Kidney (tissue), 14 donors: Measurements from ENCODE around the gene APOC1. TPM values are rescaled to one million over a fixed set of nuclear protein-coding genes. Genes with fewer than 3 reads are reported as not detected.
A peak's percentile ranks its signal among the peaks of the same experiment; 100 is the strongest.

ENCODE experiments used
- DNase-seq, 5 donors: peaks; one replicate each; pipeline ENCODE4 v3.0.0-alpha.2; 2013 to 2020
- FAIRE-seq: peaks from 2 replicates; lab custom pipeline; 2012; peaks lifted over from hg19 to GRCh38; lab: Jason Lieb, UNC
- H3K27ac ChIP-seq, 2 donors: one replicate each; pipeline ENCODE4 v1.7.0; 2013; ENCODE audit warnings: low read depth in 2 of 2, low read length in 2 of 2, inconsistent platforms in 1 of 2
- H3K27me3 ChIP-seq: one replicate; pipeline ENCODE4 v1.7.1; 2013; ENCODE audit warnings: low read length, inconsistent platforms; ENCODE audit not compliant: control insufficient read depth, insufficient read depth
- H3K36me3 ChIP-seq, 3 donors: one replicate each; pipeline versions ENCODE4 v1.7.0 to v1.7.1; 2013; ENCODE audit warnings: low read length in 3 of 3, control low read depth in 1 of 3, inconsistent platforms in 1 of 3; ENCODE audit not compliant: insufficient read depth in 3 of 3, control insufficient read depth in 2 of 3
- H3K4me1 ChIP-seq, 3 donors: one replicate each; pipeline versions ENCODE4 v1.7.0 to v1.7.1; 2013; ENCODE audit warnings: low read length in 3 of 3, inconsistent platforms in 1 of 3, low read depth in 1 of 3; ENCODE audit not compliant: control insufficient read depth in 2 of 3, insufficient read depth in 2 of 3
- H3K4me3 ChIP-seq, 3 donors: one replicate each; pipeline versions ENCODE4 v1.7.0 to v1.8.1; 2013; ENCODE audit warnings: low read length in 3 of 3, control low read depth in 1 of 3, inconsistent platforms in 1 of 3
- H3K9ac ChIP-seq, 3 donors: one replicate each; pipeline versions ENCODE4 v1.7.0 to v1.7.1; 2013; ENCODE audit warnings: low read length in 3 of 3, control low read depth in 1 of 3, inconsistent platforms in 1 of 3
- H3K9me3 ChIP-seq, 3 donors: one replicate each; pipeline versions ENCODE4 v1.7.0 to v1.7.1; 2013; ENCODE audit warnings: low read length in 3 of 3, control low read depth in 1 of 3, inconsistent platforms in 1 of 3; ENCODE audit not compliant: control insufficient read depth in 2 of 3, insufficient read depth in 1 of 3
- intact Hi-C: fragments of 100-400 bp; cut with DNase I; formaldehyde crosslinking; loops from one replicate; pipeline ENCODE4 v1.11.1; 2022
- polyA plus RNA-seq: library from polyadenylated mRNA; stranded (reverse); fragments of 350-450 nt; fragmentation: Illumina TruSeq; extraction: RNeasy Lipid Tissue Mini Kit (QIAGEN cat#74804); gene quantifications from one replicate; pipeline ENCODE4 v1.2.3, GENCODE V29; 2014; ENCODE audit warnings: low read depth, low replicate concordance; ENCODE audit not compliant: insufficient read depth
- total RNA-seq: library from RNA; stranded (reverse); fragmentation: NEBNext Ultra II Directional; extraction: Animal tissue kit (Norgen Biotek cat#: 25700); gene quantifications from one replicate; pipeline ENCODE4 v1.2.1, GENCODE V29; 2021
- TF ChIP-seq, protein P1 (sequence below): IDR thresholded peaks from 3 replicates; pipeline ENCODE4 v1.5.1; 2012; ENCODE audit warnings: mild to moderate bottlenecking, moderate library complexity, borderline replicate concordance; ENCODE audit not compliant: insufficient read depth; ENCODE audit errors: extremely low read depth
- donor health status: control.
- donor health status: control.
- donor health status: control.
- donor health status: control.
- donor health status: control.
- donor health status: DM: yes; HTN: yes; CAD: no.
- donor health status: Normal renal cell carcinoma (clear cell type).

Gene APOC1
- total and polyA plus RNA-seq, 2 donors from 2014 or later = 11.8 to 16.7 TPM

DNA sequence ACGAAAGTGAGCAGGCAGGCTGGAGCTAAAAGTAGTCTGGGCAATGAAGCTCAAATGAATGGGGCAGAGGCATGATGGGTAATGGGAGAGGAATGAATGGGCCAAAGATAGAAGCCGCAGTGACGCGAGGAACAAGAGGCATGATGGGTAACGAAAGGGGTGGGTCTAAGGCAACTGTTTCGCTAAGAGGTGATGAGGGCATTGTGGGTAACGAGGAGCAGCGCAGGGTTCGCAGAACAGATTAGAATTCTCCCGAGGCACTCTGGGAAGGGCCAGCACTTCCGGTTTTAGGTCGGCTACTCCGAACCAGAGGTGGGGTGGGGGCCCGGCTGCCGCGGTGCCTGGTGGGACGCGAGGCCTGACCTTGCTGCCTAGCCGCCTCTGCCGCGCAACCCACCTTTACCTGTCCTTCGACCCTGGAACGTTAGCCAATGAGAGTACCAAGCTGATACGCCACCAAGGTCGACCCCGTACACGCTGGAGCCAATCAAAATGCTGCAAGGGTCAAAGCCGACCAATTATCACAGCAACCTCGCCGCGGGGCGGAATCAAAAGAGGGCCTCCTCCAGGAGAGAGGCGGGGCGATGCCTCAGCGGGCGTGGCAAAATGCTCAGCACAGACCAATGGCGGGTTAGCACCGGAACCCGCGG, 23.9 kb upstream of the APOC1 start:
- peak; percentile 99 for FAIRE-seq
- Histone ChIP-seq H3K36me3 (peaks cover 7 to 11% (median 11%) of the 10 kb centered on the region in 3 donors), H3K27ac (peak overlapping the region; percentile 96), H3K9me3 (no peaks in the 10 kb centered on the region), H3K27me3 (no peaks in the 10 kb centered on the region), H3K4me3 (peak overlapping the region; percentile 53 to 79 (median 59)), H3K4me1 (peaks cover 0 to 19% (median 12%) of the 10 kb centered on the region in 3 donors), H3K9ac (peak overlapping the region; percentile 42 to 57 (median 51))
- peak in 4 of 5 donors; percentile 100 for DNase-seq
- TF ChIP-seq, protein P1, sequence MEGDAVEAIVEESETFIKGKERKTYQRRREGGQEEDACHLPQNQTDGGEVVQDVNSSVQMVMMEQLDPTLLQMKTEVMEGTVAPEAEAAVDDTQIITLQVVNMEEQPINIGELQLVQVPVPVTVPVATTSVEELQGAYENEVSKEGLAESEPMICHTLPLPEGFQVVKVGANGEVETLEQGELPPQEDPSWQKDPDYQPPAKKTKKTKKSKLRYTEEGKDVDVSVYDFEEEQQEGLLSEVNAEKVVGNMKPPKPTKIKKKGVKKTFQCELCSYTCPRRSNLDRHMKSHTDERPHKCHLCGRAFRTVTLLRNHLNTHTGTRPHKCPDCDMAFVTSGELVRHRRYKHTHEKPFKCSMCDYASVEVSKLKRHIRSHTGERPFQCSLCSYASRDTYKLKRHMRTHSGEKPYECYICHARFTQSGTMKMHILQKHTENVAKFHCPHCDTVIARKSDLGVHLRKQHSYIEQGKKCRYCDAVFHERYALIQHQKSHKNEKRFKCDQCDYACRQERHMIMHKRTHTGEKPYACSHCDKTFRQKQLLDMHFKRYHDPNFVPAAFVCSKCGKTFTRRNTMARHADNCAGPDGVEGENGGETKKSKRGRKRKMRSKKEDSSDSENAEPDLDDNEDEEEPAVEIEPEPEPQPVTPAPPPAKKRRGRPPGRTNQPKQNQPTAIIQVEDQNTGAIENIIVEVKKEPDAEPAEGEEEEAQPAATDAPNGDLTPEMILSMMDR = no peak
- intact Hi-C loops = no loop called here

DNA sequence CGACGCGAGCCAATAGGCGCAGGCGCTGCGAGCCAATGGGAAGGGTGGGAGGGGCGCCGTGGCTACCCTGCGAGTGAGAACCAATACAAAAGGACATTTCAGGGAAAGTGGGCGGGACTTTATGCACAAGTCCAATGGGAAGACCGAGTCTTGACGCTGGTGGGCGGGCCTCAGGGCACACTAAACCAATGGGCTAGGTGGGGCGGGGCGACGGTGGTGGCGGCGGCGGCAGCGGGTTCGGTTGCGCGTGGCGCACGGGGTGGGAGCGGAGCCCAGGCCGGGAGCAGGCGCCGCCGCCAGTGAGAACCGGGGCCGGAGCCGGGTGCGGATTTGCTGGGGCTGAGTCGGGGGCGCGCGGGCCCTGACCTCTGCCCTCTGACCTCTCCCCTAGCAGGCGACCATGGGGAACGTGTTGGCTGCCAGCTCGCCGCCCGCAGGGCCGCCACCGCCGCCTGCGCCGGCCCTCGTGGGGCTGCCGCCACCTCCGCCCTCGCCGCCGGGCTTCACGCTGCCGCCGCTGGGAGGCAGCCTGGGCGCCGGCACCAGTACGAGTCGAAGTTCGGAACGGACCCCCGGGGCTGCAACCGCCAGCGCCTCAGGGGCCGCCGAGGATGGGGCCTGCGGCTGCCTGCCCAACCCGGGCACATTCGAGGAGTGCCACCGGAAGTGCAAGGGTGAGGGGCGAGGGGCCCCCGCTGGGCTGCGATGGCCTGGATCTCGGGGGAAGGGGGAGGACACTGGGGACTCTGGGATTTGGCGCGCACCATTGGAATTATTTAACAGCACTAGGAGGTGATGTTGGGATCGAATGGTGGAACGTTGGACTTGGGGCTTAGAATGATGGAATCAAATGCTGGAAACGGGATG, 23.2 kb upstream of the APOC1 start, which contains the start of gene TOMM40:
Gene TOMM40 (plus strand): TSS at position 239 of the 867 bp plus-strand sequence. CDS start 162 bp downstream, at position 401.
- peaks cover 0 to 19% (median 12%) of the 10 kb centered on the region in 3 donors for H3K4me1 ChIP-seq
- H3K9ac ChIP-seq = peak within 1 kb of the TSS; percentile 49 to 92 (median 51)
- H3K27ac ChIP-seq = peak within 1 kb of the TSS; percentile 96
- TF ChIP-seq, protein P1 = no peak
- FAIRE-seq (no peak), DNase-seq (peak in 2 of 5 donors; percentile 100)
- H3K27me3 ChIP-seq = no peaks in the 10 kb centered on the region
- peaks cover 7 to 13% (median 11%) of the 10 kb centered on the region in 3 donors for H3K36me3 ChIP-seq
- intact Hi-C loops = no loop called here
- H3K9me3 ChIP-seq = no peaks in the 10 kb centered on the region
- peak within 1 kb of the TSS; percentile 69 to 81 (median 75) for H3K4me3 ChIP-seq

DNA sequence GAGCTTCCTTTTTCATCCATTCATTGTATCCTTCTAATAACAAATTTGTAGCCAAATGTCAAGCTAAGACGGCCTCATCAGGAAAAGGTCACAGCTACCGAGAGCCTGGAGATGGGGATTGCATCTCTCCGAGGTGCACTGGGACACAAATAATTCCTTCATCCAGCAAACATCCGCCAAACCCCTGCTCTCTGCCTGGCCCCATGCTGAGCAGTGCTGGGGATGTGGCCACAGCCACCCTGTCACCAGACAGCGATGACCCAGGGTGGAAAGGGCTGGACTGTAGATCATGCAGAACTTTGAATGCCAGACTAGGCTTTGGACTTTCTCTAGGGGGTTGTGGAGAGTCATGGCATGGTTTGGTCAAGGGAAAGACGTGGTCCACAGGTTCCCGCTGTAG, 21.5 kb upstream of the APOC1 start:
- peak overlapping the region in 1 of 3 donors; percentile 92 for H3K9ac ChIP-seq
- intact Hi-C loops = no loop called here
- no peaks in the 10 kb centered on the region for H3K9me3 ChIP-seq
- peaks cover 0 to 19% (median 12%) of the 10 kb centered on the region in 3 donors for H3K4me1 ChIP-seq
- H3K36me3 ChIP-seq = peaks cover 2 to 12% (median 12%) of the 10 kb centered on the region in 3 donors
- H3K4me3 ChIP-seq = no peak overlapping the region
- TF ChIP-seq, protein P1 = no peak
- no peaks in the 10 kb centered on the region for H3K27me3 ChIP-seq
- no peak for DNase-seq
- no peak for FAIRE-seq
- no peak overlapping the region for H3K27ac ChIP-seq
